ENCODE data around the gene MAK. TPM values are rescaled to one million over a fixed set of nuclear protein-coding genes. Genes with fewer than 3 reads are reported as not detected.
A peak's percentile ranks its signal among the peaks of the same experiment; 100 is the strongest.

The MAK gene
- total and polyA plus RNA-seq, 2 of the 13 experiments (the other 11 are each of a cell fraction or from before 2014, with no cell fraction given) = 0.04 TPM; not detected in 1

DNA sequence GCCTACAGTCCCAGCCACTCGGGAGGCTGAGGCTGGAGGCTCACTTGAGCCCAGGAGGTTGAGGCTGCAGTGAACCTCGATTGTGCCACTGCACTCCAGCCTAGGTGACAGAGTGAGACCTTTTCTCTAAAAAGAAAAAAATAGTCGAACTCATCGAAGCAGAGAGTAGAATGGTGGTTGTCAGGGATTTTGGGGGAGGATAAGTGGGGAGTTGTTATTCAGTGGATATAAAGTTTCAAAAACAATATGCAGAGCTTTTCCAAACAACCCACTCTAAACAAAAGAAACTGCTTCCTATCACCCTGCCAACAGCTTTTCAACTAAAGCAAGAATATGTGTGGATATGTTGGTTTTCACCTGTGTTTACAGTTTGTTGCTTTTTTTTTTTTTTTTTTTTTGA lies 11.6 kb upstream of the MAK start:
- ATAC-seq = no peak

DNA sequence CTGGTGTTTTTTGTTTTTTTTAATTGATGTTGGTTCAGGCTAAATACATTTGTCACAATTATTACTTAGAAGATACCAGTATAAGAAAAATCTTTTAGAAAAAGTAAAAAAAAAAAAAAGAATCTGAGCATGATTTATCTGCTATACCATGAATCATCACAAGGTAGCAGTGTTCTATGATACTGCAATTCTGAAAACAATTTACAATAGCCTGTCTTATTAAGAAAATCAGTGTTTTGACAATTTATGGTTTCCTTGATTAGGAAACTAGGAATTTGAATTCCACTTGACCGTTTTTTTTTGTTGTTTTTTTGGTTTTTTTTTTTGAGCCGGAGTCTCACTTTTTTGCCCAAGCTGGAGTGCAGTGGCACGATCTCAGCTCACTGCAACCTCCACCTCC lies 9.3 kb upstream of the MAK start:
- no peak overlapping the region for H3K27ac ChIP-seq (ENCODE audit: extremely low read length, insufficient read depth, low read length)
- DNase-seq (ENCODE audit: low spot score) = no peak
- WGBS (ENCODE audit: low lambda C conversion rate) = 53% methylated on average over 3 of the region's 3 CpGs
- H3K9me3 ChIP-seq (ENCODE audit: low read length) = no peaks in the 10 kb centered on the region
- no peak overlapping the region for H3K4me2 ChIP-seq (ENCODE audit: low read depth, low read length)
- H2AFZ ChIP-seq (ENCODE audit: low read length) = no peak overlapping the region
- H3K9ac ChIP-seq (ENCODE audit: insufficient read depth, low read depth, low read length) = no peak overlapping the region
- no TSS peak for BruUV-seq (replicated peaks)
- CTCF ChIA-PET (ENCODE audit: low intra/inter-chr PET ratio, low total read pairs) = interaction anchor here (1.8 kb wide), 1 partner anchor 221 kb away, joined by 5 read pairs; no protein-coding TSS in a partner anchor
- no peak for ATAC-seq
- H3K4me3 ChIP-seq (replicated peaks in 1 of 3; ENCODE audit: insufficient read depth in 1 of 3, low read depth in 2 of 3, low read length in 3 of 3) = no peak overlapping the region
- intact Hi-C loops (cut with micrococcal nuclease; ENCODE audit: unreplicated experiment) = loop anchor here (2.0 kb wide), 1 partner anchor 221 kb away; no protein-coding TSS in a partner anchor
- FAIRE-seq = no peak
- in situ Hi-C loops (cut with HindIII; ENCODE audit: extremely low pct_ligation_motif_present, low pct_unique_long_range_greater_than_20kb) = no loop called here
- H3K36me3 ChIP-seq (replicated peaks in 1 of 2; ENCODE audit: control insufficient read depth in 1 of 2, insufficient read depth in 2 of 2, low read length in 2 of 2) = no peaks in the 10 kb centered on the region
- no peaks in the 10 kb centered on the region for H3K79me2 ChIP-seq (ENCODE audit: insufficient read depth, low read length)
- no peaks in the 10 kb centered on the region for H4K20me1 ChIP-seq (ENCODE audit: insufficient read depth, low read length)
- no peaks in the 10 kb centered on the region for H3K4me1 ChIP-seq (ENCODE audit: insufficient read depth, low read length)
- POLR2A ChIA-PET = no interaction called here
- H3K27me3 ChIP-seq (ENCODE audit: control insufficient read depth in 1 of 2, insufficient read depth in 2 of 2, low read length in 2 of 2) = no peaks in the 10 kb centered on the region; a peak in 1 of 5 replicates
- TF ChIP-seq, protein P1, sequence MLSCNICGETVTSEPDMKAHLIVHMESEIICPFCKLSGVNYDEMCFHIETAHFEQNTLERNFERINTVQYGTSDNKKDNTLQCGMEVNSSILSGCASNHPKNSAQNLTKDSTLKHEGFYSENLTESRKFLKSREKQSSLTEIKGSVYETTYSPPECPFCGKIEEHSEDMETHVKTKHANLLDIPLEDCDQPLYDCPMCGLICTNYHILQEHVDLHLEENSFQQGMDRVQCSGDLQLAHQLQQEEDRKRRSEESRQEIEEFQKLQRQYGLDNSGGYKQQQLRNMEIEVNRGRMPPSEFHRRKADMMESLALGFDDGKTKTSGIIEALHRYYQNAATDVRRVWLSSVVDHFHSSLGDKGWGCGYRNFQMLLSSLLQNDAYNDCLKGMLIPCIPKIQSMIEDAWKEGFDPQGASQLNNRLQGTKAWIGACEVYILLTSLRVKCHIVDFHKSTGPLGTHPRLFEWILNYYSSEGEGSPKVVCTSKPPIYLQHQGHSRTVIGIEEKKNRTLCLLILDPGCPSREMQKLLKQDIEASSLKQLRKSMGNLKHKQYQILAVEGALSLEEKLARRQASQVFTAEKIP (CRISPR knock-in tag; IDR thresholded peaks at IDR 0.05; ENCODE audit: borderline replicate concordance) = no peak
- TF ChIP-seq STAG1 (CRISPR knock-in tag; IDR thresholded peaks at IDR 0.05) = peak; percentile 22; the same call in 1 of the 2 replicates

More for the DNA sequence above, 11.6 kb upstream of the MAK start:
- H3K4me3 ChIP-seq (replicated peaks in 1 of 3; ENCODE audit: insufficient read depth in 1 of 3, low read depth in 2 of 3, low read length in 3 of 3) = no peak overlapping the region
- BruUV-seq (replicated peaks) = no TSS peak
- DNase-seq (ENCODE audit: low spot score) = no peak
- H3K27me3 ChIP-seq (ENCODE audit: control insufficient read depth in 1 of 2, insufficient read depth in 2 of 2, low read length in 2 of 2) = no peaks in the 10 kb centered on the region; a peak in 1 of 5 replicates
- no peaks in the 10 kb centered on the region for H3K4me1 ChIP-seq (ENCODE audit: insufficient read depth, low read length)
- in situ Hi-C loops (cut with HindIII; ENCODE audit: extremely low pct_ligation_motif_present, low pct_unique_long_range_greater_than_20kb) (no loop called here), intact Hi-C loops (cut with micrococcal nuclease; ENCODE audit: unreplicated experiment) (no loop called here)
- ChIA-PET POLR2A (no interaction called here), CTCF (ENCODE audit: low intra/inter-chr PET ratio, low total read pairs) (no interaction called here)
- no peaks in the 10 kb centered on the region for H4K20me1 ChIP-seq (ENCODE audit: insufficient read depth, low read length)
- H3K9ac ChIP-seq (ENCODE audit: insufficient read depth, low read depth, low read length) = no peak overlapping the region
- peaks cover 14% of the 10 kb centered on the region; the same call in 1 of the 2 replicates for H3K9me3 ChIP-seq (ENCODE audit: low read length)
- FAIRE-seq = no peak
- no peak for TF ChIP-seq MEIS2 (CRISPR knock-in tag; IDR thresholded peaks at IDR 0.05)
- TF ChIP-seq, protein P2, sequence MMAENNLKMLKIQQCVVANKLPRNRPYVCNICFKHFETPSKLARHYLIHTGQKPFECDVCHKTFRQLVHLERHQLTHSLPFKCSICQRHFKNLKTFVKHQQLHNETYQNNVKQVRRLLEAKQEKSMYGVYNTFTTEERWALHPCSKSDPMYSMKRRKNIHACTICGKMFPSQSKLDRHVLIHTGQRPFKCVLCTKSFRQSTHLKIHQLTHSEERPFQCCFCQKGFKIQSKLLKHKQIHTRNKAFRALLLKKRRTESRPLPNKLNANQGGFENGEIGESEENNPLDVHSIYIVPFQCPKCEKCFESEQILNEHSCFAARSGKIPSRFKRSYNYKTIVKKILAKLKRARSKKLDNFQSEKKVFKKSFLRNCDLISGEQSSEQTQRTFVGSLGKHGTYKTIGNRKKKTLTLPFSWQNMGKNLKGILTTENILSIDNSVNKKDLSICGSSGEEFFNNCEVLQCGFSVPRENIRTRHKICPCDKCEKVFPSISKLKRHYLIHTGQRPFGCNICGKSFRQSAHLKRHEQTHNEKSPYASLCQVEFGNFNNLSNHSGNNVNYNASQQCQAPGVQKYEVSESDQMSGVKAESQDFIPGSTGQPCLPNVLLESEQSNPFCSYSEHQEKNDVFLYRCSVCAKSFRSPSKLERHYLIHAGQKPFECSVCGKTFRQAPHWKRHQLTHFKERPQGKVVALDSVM (CRISPR knock-in tag; IDR thresholded peaks at IDR 0.05) = peak; percentile 40; the same call in 1 of the 2 replicates
- H3K36me3 ChIP-seq (replicated peaks in 1 of 2; ENCODE audit: control insufficient read depth in 1 of 2, insufficient read depth in 2 of 2, low read length in 2 of 2) = no peaks in the 10 kb centered on the region
- H3K4me2 ChIP-seq (ENCODE audit: low read depth, low read length) = no peak overlapping the region
- H2AFZ ChIP-seq (ENCODE audit: low read length) = no peak overlapping the region
- WGBS (ENCODE audit: low lambda C conversion rate) = 56% methylated on average over 4 of the region's 4 CpGs
- H3K79me2 ChIP-seq (ENCODE audit: insufficient read depth, low read length) = no peaks in the 10 kb centered on the region
- H3K27ac ChIP-seq (ENCODE audit: extremely low read length, insufficient read depth, low read length) = no peak overlapping the region
